Heart left ventricle (tissue), 13 donors: Measurements from ENCODE around the gene ABR.

Experiments used
- CTCF ChIP-seq, 12 donors: fragments of 200-600 bp; sonication (generic) in 4 of 12; IDR thresholded peaks; one replicate each; pipeline versions ENCODE4 v1.5.0 to v1.8.0; 2018 to 2022; ENCODE audit warnings: antibody characterized with exemption in 12 of 12, mild to moderate bottlenecking in 5 of 12
- POLR2A ChIP-seq, 2 donors: fragments of 450-650 bp; IDR thresholded peaks; one replicate each; pipeline ENCODE4 v1.6.1; 2017; ENCODE audit warnings: antibody characterized with exemption in 2 of 2, mild to moderate bottlenecking in 2 of 2, moderate library complexity in 2 of 2
- donor health status: ischemic (EF 13 %, LVEDD 7.1; RV severe dilation, severe dysfunction).
- donor health status: DM: no; HTN: yes; CAD: no.
- donor health status: DM: no; HTN: no; CAD: no.
- donor health status: ischemic (EF 25% LVEDD 6.9; RV normal size, moderate dysfunction).
- donor health status: ischemic (EF 25% LVEDD 5.7; RV mildly dilated, moderate dysfunction).
- donor health status: ischemic (EF 35%, LVEDD 5.7; RV mildly dilated, moderate dysfunction).
- donor health status: nonischemic (EF 11% LVEDD 7.7; RV severe dilation, severe dysfunction).
- donor health status: DM: yes; HTN: yes; CAD: no.
- donor health status: PGD.
- donor health status: ischemic (EF 29% LVEDD 5.4; RV normal size, mild dysfunction).
- donor health status: nonischemic (EF 23%, LVEDD 6.1; RV moderate dilation, normal function).

GRCh38 chr17:1153795-1154546 is 25.8 kb downstream of the ABR start:
- TF ChIP-seq POLR2A (IDR thresholded peaks at IDR 0.05) (no peak), CTCF (IDR thresholded peaks at IDR 0.05) (no peak)
